ENCODE results near the gene CIB4.
A peak's percentile ranks its signal among the peaks of the same experiment; 100 is the strongest.

CIB4 gene

DNA sequence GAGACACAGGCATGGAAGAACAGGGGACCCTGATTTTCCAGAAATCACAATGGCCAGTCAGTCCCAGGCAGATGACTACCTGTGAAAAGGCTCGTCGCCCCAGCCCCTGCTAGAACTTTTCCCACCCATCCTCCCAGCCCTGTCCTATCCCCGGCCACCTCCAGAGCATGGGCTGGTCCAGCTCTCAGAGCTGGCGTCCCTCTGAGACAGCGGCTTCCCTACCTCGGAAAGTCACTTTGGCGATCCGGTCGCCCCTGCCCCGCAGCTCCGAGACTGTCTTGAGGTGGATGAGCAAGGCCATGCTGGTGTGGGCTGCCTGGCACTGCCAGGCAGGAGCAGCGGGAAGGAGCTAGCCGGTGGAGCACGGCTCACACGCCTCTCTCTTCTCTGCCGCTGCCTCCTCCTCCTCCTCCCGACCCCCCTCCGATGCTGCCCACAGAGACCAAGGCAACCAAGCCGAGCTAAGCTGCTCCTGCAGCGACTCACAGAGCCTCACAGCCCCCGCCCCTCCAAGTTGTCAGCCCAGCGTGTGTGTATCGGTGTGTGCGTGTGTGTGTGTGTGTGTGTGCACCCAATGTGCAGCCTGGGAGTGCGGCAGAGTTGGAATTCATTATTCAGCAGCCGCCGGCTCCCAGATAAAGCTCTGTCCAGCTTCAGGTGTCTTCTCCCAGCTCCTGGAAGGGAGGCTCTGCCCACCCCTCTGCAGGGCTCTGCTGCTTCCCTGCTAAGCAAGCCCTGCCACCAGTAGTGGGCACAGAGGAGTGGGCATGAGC is 82.7 kb downstream of the CIB4 start:
- DNase-seq (ENCODE audit: insufficient read length, low spot score) (no peak), FAIRE-seq (peak; percentile 44)

DNA sequence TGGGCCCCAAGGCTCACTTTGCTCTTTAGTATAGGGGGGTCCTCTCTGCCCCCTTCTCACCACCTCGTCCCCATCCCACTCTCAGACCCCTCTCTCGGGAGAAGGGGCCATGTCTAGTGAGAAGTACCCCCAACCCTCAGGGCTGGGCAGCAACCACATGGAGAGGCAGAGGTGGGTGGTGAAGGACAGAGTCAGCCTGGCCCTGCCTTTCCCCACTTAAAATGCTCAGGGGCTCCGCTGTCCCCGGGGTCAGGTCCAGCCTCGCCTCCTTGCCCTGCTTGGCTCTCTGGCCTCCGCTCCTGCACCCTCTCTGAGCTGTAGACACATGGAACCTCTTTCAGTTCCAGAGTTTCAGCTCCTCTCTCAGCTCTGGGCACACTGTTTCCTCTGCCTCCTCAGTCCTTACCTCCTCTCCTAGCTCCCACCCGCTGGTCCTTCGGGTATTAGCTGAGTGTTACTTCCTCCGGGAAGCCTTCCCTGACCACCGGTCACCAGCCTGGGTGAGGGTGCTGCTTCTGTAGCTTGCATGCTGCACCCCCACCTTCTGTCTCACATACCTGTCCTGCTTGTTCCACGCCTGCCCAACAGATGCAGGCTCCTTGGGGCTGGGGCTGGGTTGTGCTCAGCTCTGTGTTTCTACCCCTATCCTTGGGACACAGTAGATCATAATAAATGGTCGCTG is 83.8 kb downstream of the CIB4 start:
- DNase-seq (ENCODE audit: insufficient read length, low spot score) (no peak), FAIRE-seq (no peak)

DNA sequence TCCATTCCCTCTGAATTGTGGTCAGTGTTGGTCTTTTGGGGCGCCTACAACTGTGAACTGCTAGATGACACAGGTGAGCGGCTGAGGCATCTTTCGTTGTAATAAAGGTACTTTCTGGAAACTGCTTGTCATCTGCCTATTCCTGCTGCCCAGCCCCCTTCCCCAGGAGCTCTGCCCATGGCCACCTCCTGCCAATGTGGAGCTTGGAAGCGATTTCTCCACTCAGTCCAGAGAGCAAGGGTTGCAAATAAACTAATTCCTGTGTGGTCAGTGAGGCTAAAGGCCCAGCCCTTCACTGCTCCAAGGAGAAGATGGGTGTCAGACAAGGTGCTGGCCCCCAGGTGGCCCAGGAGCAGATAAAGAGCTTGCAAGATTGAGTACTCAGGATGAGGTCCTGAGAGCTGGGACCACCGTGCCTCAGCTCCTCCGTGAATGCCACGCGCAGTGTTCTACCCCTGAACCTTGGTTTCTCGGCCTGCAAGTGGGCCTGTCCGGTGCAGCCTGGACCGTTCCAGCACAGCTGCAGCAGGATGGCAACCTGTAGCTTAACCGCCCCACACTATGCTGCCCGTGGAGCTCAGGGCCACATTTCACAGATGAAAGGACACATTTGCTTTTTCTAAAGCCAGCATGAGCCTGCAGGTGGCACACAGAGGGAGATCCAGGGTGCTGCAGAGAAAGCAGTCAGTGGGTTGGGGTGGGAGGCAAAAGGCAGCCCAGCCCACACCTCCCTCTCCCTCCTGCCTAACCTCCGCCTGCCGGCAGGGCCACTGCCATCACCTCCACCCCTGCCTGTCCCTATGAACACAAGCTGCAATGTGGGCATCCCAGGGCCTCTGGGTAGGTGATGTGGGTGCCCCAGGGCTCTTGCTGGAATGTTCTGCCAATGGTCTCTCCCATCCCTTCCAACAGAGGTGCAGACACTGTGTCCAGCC is 84.6 kb downstream of the CIB4 start:
- FAIRE-seq (no peak), DNase-seq (ENCODE audit: insufficient read length, low spot score) (no peak)

DNA sequence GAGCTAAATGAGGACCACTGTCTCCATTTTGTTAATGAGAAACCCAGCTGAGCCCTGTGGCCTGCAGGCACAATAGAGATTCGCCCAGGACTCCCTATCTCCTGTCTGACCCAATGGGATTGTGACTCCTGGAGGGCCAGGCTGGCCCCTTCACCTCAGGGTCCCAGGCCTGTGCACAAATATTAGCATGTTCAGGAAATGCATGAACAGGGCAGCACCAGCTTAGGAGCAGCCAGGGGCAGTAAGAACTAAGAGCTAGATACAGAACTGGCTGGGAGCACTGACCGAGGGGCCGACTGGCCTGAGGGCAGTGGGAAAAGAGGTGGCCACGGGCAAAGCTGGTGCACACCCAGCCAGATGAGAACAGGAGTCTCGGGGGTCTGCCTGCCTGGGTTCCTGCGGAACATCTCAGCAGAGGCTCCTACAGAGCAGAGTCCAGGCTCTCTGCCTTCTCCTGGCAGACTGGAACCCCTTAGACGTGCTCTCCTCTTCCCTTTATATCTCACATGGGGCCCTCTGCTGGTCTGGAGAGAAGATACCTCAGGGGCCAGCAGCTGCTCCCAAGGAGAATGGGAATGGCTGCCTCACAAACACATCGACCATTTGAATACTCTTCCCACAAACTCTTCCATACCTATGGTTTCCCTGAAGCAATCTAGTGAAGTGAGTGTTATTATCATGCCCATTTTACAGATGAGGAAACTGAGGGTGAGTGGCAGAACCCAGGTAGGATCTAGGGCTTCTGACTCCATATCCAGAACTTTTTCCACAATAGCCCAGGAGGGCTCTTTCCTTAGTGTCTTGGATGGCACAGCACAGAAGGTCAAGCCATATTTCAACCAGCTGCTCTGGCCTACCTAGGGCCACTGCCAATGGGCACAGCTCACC is 85.7 kb downstream of the CIB4 start:
- DNase-seq (ENCODE audit: insufficient read length, low spot score), result no peak
- no peak for FAIRE-seq

DNA sequence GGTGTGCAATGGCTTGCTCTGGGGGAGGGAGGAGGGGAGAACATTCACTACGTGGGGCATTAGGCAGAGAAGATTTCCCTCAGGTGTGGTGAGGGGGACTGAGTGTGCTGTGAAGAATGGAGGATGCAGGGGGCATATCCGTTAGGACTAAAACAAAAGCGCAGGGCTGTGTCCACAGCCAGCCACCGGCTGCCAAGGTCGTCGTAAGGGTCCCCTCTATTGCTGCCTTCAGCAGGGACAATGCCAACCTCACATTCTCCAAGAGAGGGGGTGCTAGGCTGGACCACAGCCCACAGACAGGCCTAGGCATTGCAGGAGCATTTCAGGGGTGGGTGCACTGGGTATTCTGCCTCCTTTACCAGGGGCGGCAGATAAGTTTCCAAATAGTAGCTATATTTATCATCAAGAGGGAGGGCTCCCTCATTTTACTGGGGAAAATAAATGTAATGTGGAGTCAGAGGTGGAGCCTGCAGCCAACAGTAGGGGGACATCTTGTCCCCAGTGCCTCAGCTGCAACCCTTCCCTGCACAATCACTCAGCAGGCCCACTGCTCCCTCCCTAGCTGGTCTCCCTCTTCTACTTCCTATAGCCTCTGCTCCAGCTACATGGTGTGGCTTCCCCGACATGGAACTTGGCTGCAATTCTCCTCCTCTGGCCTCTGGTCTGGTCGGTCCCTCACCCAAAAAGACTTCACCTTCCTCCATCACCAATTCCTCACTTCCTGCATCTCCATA is 88.4 kb downstream of the CIB4 start:
- FAIRE-seq (no peak), DNase-seq (ENCODE audit: insufficient read length, low spot score) (no peak)

DNA sequence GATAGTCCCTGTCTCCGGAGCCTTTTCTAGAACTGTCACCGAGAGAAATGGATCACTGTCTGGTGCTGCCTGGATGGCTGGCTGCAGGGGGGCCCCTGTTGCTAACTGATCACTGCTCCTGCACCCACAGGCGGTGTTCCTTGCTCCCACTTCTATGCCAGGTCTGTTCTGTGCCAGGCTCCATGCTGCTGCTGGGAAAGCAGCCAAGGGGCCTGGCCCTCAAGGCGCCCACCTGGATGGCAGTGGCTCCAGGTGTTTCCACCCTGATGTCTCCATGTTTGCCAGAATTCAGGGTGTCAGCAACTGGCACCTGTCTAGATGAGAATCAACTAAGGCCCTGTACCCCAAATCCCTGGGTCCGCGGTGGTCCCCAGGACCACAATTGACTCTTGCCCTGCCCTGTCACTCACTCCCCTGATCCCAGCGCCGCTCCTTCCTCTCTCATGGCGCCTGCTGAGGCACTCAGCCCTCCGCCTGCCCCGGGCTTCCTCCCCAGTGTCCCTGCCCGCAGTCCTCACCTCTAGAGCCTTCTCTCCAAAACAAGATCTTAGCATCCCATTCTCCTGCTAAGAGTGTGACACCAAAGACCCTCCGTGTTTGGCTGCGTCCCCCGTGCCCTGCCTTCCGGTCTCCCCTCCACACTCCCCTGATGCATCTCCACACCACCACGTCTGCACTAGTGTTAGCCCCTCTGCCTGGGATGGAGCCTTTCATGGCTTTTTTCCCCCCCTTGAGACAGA is 90.7 kb downstream of the CIB4 start:
- DNase-seq (ENCODE audit: insufficient read length, low spot score) (no peak), FAIRE-seq (no peak)

DNA sequence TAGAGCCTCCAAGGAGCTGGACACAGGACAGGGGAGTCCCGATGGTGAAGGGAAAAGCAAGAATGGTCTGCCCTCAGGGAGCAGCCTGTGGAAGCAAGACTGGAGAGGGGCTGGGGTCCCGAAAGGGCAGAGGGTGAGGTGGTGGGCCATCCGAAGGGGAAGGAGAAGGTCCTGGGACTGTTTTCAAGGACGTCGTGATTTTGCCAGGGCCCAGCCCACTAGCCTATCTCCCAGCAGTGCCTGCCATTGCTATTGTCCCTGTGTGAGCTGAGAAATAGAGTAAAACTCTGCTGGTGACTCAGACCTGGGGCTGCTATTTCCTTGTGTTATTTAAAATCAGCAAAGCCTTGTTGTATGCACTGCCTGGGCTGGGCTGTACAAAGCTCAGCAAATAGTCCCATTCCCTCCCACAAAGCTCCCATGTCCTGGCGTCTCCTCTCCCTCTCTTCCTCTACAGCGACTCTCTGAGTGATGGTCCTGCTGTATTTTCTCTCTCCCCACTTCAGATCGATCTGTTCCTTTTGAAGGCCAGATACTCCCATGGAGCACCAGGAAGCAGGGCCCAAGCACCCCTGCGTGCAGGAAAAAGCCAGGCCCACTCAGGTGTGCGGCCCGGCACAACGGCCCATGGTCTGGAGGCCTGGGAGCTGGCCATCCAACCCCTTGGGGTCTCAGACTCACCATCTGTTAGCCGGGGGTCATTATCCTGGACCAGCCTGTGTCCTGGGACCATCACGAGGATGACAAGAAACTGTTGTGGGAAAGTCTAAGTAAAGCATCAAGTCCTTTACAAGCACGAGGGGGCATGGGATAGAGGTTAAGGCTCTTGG is 98.3 kb downstream of the CIB4 start:
- DNase-seq (ENCODE audit: insufficient read length, low spot score) (no peak), FAIRE-seq (no peak)

DNA sequence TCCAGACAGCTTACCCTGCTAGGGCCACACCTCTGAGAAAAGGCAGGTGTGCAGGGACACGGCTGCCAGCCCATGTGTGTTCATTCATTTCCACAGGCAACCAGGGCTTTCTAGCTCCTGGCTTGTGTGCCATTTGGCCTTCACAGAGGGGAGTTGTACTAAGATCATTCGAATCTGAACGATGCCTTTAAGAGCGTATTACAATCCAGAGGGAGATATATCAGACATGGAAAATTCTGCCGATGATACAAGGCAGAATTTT is 99.0 kb downstream of the CIB4 start:
- FAIRE-seq, result no peak
- no peak for DNase-seq (ENCODE audit: insufficient read length, low spot score)

DNA sequence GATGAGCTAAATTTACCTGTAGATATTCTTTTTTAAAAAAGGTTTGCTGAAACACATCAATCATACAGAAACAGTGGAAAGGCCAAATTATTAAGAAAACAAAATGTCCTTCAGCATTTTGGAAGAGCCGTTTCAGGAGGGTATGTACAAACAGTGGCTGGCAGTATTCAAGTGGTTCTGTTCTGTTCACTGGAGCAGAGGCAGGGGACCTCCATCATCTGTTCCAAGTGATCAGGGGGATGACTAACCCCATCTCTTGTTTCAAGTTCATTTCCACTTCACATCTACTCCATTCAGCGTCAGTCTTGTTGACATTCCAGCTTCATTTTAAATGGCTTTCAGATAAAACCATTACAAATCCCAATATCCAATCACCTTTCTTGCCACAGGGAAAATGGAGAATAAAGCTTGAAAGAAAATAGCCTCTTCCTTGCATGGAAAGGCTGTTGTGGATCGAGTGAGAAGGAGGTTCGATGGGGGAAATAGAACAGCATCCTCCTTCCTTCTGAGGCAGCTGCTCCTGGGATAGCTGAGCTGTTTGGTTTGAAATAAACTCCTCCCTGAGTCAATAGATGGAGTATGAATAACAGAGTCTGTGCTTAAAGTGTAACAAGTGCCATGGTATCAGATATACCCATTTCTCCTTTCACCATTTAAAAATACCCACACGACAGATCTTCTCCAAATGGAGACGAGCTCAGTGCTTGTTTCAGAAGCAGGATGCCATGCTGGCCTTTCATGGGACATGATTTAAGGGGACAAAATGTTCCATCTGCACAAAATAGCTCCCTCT is 99.6 kb downstream of the CIB4 start:
- no peak for DNase-seq (ENCODE audit: insufficient read length, low spot score)
- FAIRE-seq, result no peak

DNA sequence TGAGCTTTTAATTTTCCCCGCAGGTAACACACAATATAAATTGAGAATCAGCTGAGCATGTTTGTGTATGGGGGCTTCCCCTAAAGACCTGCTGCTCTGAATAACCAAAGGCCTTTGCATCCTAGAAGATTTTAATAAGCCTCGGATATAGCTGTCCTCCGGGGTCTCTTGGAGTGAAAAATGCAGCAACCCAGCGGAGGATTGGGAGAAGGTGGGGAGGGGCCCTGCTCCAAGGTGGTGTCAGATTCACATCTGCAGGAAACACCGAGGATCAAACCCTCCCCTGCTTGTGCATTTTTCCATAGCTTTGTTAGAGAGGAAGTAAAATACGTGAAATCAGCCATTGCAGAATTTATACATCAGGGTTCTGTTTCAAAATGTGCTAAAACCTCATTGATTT is 100.2 kb downstream of the CIB4 start:
- no peak for DNase-seq (ENCODE audit: insufficient read length, low spot score)
- no peak for FAIRE-seq

DNA sequence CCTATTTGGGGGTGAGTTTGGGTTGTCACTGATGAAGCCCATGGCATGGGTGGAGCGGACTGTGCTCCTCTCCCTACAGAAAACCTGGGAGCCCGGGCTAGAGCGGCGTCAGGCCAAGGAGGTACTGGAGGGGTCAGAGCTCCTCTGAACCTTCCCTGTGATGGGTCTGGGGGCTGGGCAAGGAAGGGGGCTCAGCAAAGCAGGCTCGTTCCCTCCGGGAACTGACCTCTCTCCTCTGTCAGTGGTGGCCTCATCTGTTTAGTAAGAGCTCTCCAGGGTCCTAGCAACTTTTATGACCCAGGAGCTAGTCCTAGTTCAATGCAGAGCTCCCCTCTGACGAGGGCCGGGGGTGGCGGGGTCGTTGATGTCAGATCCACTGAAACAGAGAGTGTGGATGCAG is 100.9 kb downstream of the CIB4 start:
- FAIRE-seq (no peak), DNase-seq (ENCODE audit: insufficient read length, low spot score) (no peak)

DNA sequence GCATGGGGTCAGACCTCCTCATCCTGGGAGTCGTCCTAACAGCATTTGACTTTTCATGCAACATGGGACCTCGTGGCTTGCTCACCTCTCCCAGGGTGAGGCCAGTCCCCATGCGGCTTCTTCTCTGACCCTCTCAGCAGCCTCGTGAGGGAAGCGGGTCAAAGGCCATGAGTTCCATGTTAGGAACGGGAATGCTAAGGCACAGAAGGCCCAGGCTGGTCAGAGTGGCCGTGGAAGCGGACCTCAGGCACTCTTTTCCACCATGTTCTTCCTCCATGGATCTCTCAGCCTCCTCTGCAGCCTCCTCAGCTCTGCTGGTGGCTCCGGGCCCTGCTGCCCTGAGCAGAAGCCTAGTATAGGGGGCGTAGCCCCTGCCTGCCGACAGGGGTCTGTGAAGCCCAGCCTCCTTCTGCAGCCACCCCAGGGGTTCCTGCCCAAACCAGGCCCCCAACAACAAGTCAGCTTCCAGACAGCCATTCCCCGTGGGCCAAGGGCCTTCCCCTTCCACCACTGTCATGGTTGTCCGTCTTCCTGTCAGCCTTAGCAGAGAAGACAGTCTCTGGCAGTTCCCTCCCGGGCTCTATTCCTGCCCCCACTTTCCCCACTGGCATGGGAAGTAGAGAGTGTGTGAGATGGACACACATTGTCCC is 103.2 kb downstream of the CIB4 start:
- FAIRE-seq (no peak), DNase-seq (ENCODE audit: insufficient read length, low spot score) (no peak)

DNA sequence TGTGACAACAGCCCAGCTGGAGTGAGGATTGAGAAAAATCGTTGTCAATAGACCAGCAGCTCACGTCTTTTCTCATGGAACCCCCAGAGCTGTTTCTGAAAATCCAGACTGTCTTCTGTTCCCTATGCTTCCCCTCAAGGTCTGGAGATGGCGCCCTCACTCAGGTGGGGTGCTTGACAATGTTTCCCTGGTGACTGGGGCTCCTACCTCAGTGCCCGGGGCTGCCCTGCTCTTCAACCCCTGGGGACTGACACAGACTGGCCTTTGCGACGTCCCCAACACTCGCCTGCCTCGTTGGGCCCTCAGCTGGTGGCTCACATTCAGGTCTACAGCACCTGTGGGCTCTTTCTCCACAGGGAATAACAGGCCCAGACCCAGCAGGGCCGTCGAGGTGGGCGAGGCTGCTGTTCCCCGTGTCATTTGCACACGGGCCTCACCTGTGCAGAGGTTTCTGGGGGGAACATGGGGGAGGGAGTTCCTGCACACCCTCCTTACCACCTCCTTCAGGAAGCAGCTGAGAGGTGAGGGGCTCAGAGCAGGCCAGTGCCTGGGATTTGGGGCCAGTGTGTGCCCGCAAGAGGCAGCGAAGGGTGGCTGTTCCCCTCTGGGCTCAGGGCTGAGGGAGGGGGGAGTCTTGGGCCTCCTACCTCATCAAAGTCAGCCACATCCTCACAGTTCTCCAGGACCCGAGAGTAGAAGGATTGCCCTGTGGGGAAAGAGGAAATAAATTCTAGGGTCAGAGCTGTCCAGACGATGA is 103.9 kb downstream of the CIB4 start:
- peak; percentile 33 for FAIRE-seq
- DNase-seq (ENCODE audit: insufficient read length, low spot score), result no peak

DNA sequence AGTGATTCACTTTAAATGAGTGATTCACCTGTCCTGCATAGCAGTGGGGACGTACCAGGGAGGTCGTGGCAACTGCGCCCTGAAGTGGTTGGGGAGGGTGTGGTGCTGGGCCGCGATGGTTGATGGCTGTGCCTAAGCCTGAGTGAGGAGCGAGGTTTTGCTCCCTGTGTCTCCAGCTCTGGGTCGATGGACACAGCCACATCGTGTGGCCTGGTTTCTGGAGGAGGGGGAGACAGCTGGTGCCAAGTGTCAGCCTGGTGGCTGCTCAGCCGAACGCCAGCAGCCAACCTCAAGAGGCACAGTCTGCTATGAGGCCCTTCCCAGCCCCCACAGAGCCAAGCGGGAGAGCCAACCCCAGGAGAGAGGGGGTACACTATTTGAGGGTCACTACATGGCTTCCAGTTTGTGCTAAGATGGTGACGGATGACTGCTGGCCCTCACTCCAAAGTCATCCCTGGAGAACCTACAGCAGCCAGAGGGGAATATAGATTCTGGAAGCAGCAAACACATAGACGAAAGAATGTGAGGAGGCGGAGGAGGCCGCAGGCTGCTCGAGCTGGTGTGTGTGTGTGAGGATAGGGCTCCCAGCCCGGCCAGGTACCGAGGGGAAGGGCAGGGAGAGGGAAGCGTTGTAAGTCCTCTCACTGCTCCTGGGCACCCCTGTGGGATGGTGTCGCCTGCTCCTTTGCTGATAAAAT is 104.6 kb downstream of the CIB4 start:
- FAIRE-seq (no peak), DNase-seq (ENCODE audit: insufficient read length, low spot score) (no peak)

DNA sequence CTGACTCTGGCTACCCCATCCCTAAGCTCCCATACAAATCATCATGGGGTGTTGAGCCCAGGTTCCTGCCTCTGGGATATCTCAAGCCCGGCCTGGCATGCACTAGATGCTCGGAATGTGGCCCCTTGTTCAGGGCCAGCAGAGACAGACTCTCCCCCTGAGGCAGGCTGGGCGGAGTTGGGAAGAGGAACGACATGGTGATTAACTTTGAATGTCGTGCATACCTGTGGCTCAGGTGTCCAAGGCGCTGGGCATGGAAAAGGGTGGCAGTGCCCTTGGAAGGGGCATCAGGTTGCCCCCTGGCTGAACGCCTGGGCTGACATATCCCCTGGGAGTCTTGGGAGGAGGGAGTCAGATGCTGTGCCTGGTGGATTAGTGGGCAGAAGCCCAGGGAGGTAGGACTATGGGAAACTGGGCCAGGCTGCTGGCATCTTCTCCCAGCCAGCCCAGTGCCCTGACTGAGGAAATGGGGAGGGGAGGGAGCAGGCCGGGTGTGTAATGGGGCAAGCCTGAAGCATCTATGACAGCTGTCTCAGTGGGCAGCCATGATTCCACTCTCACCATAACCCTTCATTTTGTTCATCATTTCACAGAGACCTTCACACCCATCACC is 105.4 kb downstream of the CIB4 start:
- DNase-seq (ENCODE audit: insufficient read length, low spot score) (no peak), FAIRE-seq (peak; percentile 20)
